GM12892 (cell line): ENCODE results near the gene MYO10.

Experiments used
- POLR2A ChIP-seq: IDR thresholded peaks from 2 replicates; pipeline ENCODE4 v1.6.1; 2011; ENCODE audit warnings: low read depth, low read length, control low read depth
- TAF1 ChIP-seq: IDR thresholded peaks from 2 replicates; pipeline ENCODE4 v1.6.1; 2011; ENCODE audit warnings: low read depth, mild to moderate bottlenecking, control low read depth, low read length, borderline replicate concordance

GRCh38 chr5:16733331-16734006 lies 202.6 kb downstream of the MYO10 start:
- no peak for TF ChIP-seq TAF1
- TF ChIP-seq POLR2A, result no peak
